ENCODE results near the gene PEX13. TPM values are rescaled to one million over a fixed set of nuclear protein-coding genes. Genes with fewer than 3 reads are reported as not detected.

PEX13 gene
- total RNA-seq, 1 experiment from 2014 or later: 19.8 TPM

- no peaks in the 10 kb centered on the region for H3K9me2 ChIP-seq (ENCODE audit: insufficient read depth)
- DNase-seq (ENCODE audit: low read depth, low spot score) (no peak), ATAC-seq (no peak)
- ChIA-PET CTCF (no interaction called here), POLR2A (no interaction called here), RAD21 (ENCODE audit: low non-redundant PET in 1 of 2, low total read pairs in 2 of 2, uncharacterized antibody in 2 of 2, unreplicated experiment in 2 of 2) (no interaction called here)
- H3K36me3 ChIP-seq (ENCODE audit: control insufficient read depth in 1 of 2, insufficient read depth in 2 of 2, low read length in 2 of 2): no peaks in the 10 kb centered on the region
- H3K79me2 ChIP-seq (ENCODE audit: insufficient read depth, low read length): no peaks in the 10 kb centered on the region
- H3K27me3 ChIP-seq (ENCODE audit: insufficient read depth, low read length): no peaks in the 10 kb centered on the region
- H3K9me3 ChIP-seq (ENCODE audit: control insufficient read depth in 1 of 2, insufficient read depth in 1 of 2, low read depth in 1 of 2, low read length in 2 of 2): no peaks in the 10 kb centered on the region
- H3K27ac ChIP-seq (ENCODE audit: low read depth, low read length): no peak overlapping the region
- TF ChIP-seq, protein P1, sequence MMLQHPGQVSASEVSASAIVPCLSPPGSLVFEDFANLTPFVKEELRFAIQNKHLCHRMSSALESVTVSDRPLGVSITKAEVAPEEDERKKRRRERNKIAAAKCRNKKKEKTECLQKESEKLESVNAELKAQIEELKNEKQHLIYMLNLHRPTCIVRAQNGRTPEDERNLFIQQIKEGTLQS (IDR thresholded peaks at IDR 0.05): no peak
- TF ChIP-seq SP1 (IDR thresholded peaks at IDR 0.05; ENCODE audit: low read depth) (no peak), ELF1 (IDR thresholded peaks at IDR 0.05; ENCODE audit: borderline replicate concordance, low read depth) (no peak), SRF (IDR thresholded peaks at IDR 0.05; ENCODE audit: low read depth) (no peak), ZFX (IDR thresholded peaks at IDR 0.05) (no peak), EZH2 (IDR thresholded peaks at IDR 0.05) (no peak), ZNF274 (IDR thresholded peaks at IDR 0.05; ENCODE audit: low read depth, low read length) (no peak), POLR2A (IDR thresholded peaks at IDR 0.05; ENCODE audit: borderline replicate concordance, extremely low read depth, insufficient read depth, insufficient read length) (no peak), REST (IDR thresholded peaks at IDR 0.05; ENCODE audit: low read depth) (no peak), RAD21 (IDR thresholded peaks at IDR 0.05; ENCODE audit: low read depth) (no peak), CBX3 (IDR thresholded peaks at IDR 0.05; ENCODE audit: low read depth) (no peak), POLR2AphosphoS5 (IDR thresholded peaks at IDR 0.05; ENCODE audit: low read depth, low read length) (no peak), TCF7L2 (IDR thresholded peaks at IDR 0.05; ENCODE audit: borderline replicate concordance, extremely low read depth, insufficient read depth, insufficient read length) (no peak)
- TF ChIP-seq, protein P2, sequence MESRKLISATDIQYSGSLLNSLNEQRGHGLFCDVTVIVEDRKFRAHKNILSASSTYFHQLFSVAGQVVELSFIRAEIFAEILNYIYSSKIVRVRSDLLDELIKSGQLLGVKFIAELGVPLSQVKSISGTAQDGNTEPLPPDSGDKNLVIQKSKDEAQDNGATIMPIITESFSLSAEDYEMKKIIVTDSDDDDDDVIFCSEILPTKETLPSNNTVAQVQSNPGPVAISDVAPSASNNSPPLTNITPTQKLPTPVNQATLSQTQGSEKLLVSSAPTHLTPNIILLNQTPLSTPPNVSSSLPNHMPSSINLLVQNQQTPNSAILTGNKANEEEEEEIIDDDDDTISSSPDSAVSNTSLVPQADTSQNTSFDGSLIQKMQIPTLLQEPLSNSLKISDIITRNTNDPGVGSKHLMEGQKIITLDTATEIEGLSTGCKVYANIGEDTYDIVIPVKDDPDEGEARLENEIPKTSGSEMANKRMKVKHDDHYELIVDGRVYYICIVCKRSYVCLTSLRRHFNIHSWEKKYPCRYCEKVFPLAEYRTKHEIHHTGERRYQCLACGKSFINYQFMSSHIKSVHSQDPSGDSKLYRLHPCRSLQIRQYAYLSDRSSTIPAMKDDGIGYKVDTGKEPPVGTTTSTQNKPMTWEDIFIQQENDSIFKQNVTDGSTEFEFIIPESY (IDR thresholded peaks at IDR 0.05; ENCODE audit: extremely low read depth, insufficient replicate concordance, low read length): no peak
- TF ChIP-seq, protein P3, sequence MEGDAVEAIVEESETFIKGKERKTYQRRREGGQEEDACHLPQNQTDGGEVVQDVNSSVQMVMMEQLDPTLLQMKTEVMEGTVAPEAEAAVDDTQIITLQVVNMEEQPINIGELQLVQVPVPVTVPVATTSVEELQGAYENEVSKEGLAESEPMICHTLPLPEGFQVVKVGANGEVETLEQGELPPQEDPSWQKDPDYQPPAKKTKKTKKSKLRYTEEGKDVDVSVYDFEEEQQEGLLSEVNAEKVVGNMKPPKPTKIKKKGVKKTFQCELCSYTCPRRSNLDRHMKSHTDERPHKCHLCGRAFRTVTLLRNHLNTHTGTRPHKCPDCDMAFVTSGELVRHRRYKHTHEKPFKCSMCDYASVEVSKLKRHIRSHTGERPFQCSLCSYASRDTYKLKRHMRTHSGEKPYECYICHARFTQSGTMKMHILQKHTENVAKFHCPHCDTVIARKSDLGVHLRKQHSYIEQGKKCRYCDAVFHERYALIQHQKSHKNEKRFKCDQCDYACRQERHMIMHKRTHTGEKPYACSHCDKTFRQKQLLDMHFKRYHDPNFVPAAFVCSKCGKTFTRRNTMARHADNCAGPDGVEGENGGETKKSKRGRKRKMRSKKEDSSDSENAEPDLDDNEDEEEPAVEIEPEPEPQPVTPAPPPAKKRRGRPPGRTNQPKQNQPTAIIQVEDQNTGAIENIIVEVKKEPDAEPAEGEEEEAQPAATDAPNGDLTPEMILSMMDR (IDR thresholded peaks at IDR 0.05 in 2 of 3, conservative IDR thresholded peaks at IDR 0.05 in 1 of 3; ENCODE audit: borderline replicate concordance in 1 of 3, insufficient read depth in 1 of 3, low read depth in 2 of 3, low read length in 2 of 3): no peak
- no peak overlapping the region for H3K9ac ChIP-seq (ENCODE audit: low read length)
- no peaks in the 10 kb centered on the region for H4K20me1 ChIP-seq (ENCODE audit: insufficient read depth)
- no peak overlapping the region for H3K4me2 ChIP-seq (ENCODE audit: low read length)
- H3K4me1 ChIP-seq (ENCODE audit: control insufficient read depth in 1 of 2, insufficient read depth in 2 of 2, low read length in 2 of 2): no peaks in the 10 kb centered on the region
- no peak overlapping the region for H3K4me3 ChIP-seq (replicated peaks in 1 of 2; ENCODE audit: low read depth in 1 of 2, low read length in 2 of 2)
- H2AFZ ChIP-seq (ENCODE audit: low read depth, low read length, poor library complexity, severe bottlenecking): no peak overlapping the region
- no TSS peak for BruUV-seq (replicated peaks)
- intact Hi-C loops (cut with micrococcal nuclease): no loop called here
These were observed 32.8 kb upstream of the PEX13 start for GRCh38 chr2:60984720-60985119.

All from HCT116 (cell line).